D721Med (cell line): Measurements from ENCODE around the gene SH3BP4.

Experiments
- DNase-seq: peaks from one replicate; pipeline ENCODE4 v3.0.0; 2011; ENCODE audit warnings: low spot score; ENCODE audit not compliant: insufficient read length
- FAIRE-seq: peaks from 2 replicates; lab custom pipeline; 2011; peaks lifted over from hg19 to GRCh38; lab: Jason Lieb, UNC
- TF ChIP-seq, protein P1 (sequence below): IDR thresholded peaks from 2 replicates; pipeline ENCODE4 v1.5.1; 2012; ENCODE audit warnings: mild to moderate bottlenecking, control low read depth; ENCODE audit not compliant: insufficient read depth; ENCODE audit errors: missing control alignments

Gene SH3BP4

DNA sequence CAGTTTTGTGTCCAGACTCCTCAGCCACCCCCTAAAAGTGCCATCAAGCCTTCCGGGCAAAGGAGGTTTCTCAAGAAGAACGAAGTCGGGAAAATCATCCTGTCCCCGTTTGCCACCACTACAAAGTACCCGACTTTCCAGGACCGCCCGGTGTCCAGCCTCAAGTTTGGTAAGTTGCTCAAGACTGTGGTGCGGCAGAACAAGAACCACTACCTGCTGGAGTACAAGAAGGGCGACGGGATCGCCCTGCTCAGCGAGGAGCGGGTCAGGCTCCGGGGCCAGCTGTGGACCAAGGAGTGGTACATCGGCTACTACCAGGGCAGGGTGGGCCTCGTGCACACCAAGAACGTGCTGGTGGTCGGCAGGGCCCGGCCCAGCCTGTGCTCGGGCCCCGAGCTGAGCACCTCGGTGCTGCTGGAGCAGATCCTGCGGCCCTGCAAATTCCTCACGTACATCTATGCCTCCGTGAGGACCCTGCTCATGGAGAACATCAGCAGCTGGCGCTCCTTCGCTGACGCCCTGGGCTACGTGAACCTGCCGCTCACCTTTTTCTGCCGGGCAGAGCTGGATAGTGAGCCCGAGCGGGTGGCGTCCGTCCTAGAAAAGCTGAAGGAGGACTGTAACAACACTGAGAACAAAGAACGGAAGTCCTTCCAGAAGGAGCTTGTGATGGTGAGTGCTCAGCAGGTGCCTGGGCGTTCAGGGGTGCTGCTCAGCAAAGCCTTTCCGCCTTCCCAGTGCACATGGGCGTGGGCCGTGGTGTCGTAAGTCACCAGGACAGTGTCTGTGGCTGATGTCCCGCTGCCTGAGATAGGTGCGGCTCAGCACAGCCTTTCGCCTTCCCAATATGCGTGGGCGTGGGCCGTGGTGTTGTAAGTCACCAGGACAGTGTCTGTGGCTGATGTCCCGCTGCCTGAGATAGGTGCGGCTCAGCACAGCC lies 91.0 kb downstream of the SH3BP4 start:
- FAIRE-seq: no peak
- no peak for DNase-seq
- TF ChIP-seq, protein P1, sequence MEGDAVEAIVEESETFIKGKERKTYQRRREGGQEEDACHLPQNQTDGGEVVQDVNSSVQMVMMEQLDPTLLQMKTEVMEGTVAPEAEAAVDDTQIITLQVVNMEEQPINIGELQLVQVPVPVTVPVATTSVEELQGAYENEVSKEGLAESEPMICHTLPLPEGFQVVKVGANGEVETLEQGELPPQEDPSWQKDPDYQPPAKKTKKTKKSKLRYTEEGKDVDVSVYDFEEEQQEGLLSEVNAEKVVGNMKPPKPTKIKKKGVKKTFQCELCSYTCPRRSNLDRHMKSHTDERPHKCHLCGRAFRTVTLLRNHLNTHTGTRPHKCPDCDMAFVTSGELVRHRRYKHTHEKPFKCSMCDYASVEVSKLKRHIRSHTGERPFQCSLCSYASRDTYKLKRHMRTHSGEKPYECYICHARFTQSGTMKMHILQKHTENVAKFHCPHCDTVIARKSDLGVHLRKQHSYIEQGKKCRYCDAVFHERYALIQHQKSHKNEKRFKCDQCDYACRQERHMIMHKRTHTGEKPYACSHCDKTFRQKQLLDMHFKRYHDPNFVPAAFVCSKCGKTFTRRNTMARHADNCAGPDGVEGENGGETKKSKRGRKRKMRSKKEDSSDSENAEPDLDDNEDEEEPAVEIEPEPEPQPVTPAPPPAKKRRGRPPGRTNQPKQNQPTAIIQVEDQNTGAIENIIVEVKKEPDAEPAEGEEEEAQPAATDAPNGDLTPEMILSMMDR: no peak

GRCh38 chr2:235043762-235044500 lies 92.1 kb downstream of the SH3BP4 start:
- no peak for FAIRE-seq
- TF ChIP-seq, protein P1: no peak
- no peak for DNase-seq

DNA sequence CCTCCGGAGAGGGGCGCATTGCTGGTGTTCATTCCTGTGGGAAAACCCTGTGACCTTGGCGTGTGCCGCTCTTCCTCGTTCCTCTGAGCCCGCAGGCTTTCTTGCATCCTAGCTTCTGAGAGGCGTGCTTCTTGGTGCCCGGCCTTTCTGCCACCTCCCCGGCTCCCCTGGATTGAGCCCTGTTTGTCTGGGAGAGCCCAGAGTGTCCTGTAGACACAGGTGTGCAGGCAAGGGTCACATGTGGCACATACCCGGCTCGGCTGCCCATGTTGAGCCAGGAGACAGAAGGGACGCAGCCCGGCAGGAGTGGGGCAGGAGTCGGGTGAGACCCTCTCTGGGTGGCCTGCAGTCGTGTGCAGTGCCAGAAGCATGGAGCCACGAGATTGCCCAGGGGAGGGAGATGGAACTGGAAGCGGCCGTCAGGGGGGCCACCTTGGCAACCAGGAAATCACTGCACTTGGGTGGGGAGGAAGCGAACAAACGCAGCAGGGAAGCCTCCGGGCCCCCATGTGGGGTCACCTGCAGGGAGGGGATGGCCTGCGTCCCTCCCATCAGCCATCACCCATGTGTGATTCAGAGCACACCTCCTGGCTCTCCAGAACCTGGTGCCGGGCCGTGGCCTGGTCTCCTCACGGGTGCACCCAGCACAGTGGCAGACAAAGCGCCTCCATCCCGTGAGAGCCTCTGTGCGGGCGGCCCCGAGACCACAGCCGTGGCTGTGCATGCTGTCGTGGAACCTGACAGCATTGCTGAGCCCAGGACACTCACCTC lies 92.9 kb downstream of the SH3BP4 start:
- DNase-seq (no peak), FAIRE-seq (no peak)
- TF ChIP-seq, protein P1: no peak

GRCh38 chr2:235045336-235045972 lies 93.6 kb downstream of the SH3BP4 start:
- FAIRE-seq: no peak
- TF ChIP-seq, protein P1: no peak
- no peak for DNase-seq

DNA sequence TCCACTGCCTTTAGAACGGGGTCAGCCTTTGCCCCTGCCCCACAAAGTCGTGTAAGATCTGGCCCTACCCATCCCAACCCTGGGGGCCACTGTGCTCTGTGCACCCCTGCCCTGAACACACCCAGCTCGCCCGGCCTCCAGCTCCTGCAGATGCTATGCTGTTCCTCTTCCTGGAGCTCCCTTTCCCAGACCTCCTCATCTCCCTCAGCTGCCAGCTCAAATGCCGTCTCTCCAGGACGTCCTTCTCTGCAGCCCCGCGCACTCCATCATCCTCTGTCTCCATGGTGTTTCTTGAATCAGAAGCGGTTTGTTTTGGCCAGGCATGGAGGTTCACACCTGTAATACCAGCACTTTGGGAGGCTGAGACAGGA lies 94.1 kb downstream of the SH3BP4 start:
- TF ChIP-seq, protein P1: no peak
- FAIRE-seq: no peak

DNA sequence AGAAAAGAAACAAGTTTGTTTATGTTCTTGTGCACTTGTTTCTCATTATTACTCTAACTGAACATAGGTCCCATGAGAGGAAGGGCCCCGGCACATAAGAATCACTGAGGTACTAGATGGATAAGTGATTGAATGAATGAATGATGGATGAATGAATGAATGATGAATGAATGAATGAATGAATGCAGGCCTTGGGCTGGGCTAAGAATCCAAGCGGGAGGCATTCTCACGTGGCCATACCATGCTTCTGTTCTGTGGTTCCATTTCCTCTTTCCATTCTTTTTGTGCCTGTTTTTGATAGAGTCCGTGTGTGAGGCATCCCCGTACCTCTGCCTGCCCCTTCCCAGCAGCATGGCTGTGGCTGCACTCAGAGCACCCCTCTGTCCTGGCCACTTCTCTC lies 94.8 kb downstream of the SH3BP4 start:
- TF ChIP-seq, protein P1: no peak
- DNase-seq (no peak), FAIRE-seq (no peak)

More for the DNA sequence above, 94.1 kb downstream of the SH3BP4 start:
- no peak for DNase-seq
